IPS-15b (cell line): ENCODE measurements around the gene PCA3.

ENCODE experiments used
- H3K27me3 ChIP-seq: one replicate; pipeline ENCODE4 v1.6.1; 2013; ENCODE audit warnings: low read length; ENCODE audit not compliant: control insufficient read depth, insufficient read depth
- H3K36me3 ChIP-seq: one replicate; pipeline ENCODE4 v1.6.1; 2013; ENCODE audit warnings: low read length; ENCODE audit not compliant: control insufficient read depth, insufficient read depth
- H3K4me1 ChIP-seq: one replicate; pipeline ENCODE4 v1.6.1; 2013; ENCODE audit warnings: mild to moderate bottlenecking, low read length; ENCODE audit not compliant: control insufficient read depth, insufficient read depth
- H3K4me3 ChIP-seq: one replicate; pipeline ENCODE4 v1.5.1; 2013; ENCODE audit warnings: low read depth, low read length
- H3K9ac ChIP-seq: one replicate; pipeline ENCODE4 v1.6.1; 2013; ENCODE audit warnings: low read depth, mild to moderate bottlenecking, low read length
- H3K9me3 ChIP-seq: one replicate; pipeline ENCODE4 v1.6.1; 2013; ENCODE audit warnings: mild to moderate bottlenecking, low read length; ENCODE audit not compliant: control insufficient read depth, insufficient read depth

PCA3 gene

DNA sequence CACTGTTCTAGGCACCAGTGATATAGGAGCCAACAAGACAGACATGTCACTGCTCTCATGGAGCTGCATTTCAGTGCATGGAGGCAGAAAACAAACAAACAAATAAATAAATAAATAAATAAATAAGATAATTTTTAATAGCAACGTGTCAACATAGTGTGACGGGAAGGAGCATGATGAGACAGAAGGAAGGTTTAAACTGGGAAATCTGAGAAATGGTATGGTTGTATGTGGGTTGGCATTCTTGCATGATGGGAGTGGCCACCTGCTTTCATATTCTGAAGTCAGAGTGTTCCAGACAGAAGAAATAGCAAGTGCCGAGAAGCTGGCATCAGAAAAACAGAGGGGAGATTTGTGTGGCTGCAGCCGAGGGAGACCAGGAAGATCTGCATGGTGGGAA is at the start of gene PCA3:
PCA3 (plus strand) TSS at position 301 of the 400 bp plus-strand sequence.
- Histone ChIP-seq H3K4me1 (no peaks in the 10 kb centered on the region), H3K9me3 (no peaks in the 10 kb centered on the region), H3K9ac (no peak within 1 kb of the TSS), H3K4me3 (no peak within 1 kb of the TSS), H3K27me3 (no peaks in the 10 kb centered on the region), H3K36me3 (no peaks in the 10 kb centered on the region)

DNA sequence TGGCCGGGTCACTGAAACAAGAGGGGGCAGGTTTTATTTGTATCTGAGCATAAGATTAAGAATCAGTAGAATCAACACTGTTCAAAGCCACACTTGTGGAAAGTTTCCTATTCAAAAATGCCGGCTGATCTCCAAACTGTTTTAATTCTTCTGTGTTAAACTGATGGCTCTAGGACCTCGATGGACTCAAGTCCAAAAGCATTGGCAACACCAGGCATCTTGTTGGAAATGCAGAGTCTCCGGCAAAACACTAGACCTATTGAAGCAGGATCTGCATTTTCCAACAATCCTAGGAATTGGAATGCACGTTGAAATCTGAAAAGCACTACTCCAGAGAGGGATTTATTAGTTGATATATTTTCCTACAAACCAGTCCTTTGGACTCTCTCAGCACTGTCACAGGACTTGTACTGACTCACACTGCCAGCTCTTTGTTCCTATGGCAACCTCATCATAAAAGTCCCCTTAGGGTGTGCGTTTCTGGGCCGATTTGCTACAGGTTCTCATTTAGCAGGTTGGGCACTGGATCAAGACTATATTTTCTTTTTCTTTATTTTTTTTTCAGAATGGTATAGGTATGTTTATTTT is 48.1 kb upstream of the PCA3 start:
- Histone ChIP-seq H3K4me3 (no peak overlapping the region), H3K9me3 (no peaks in the 10 kb centered on the region), H3K9ac (no peak overlapping the region), H3K36me3 (no peaks in the 10 kb centered on the region), H3K27me3 (no peaks in the 10 kb centered on the region), H3K4me1 (peaks cover 2% of the 10 kb centered on the region)

DNA sequence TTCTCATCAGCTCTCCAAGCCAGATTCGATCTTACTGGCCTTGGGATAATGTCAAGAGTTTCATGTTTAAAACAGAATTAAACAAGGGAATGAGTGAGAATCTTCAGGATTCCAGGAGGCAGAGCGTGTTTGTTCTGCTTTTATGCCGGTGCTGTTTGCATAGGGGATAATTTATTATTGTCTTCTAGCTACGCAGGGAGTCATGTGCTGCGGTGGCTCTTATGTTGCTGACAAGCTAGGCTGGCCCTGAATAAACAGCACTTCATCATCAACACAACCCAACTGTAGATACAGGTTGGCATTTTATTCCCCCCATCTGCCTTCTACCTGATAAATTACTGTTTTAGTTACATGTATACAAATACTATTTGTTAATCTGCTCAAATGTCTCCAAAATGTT is 47.1 kb upstream of the PCA3 start:
- Histone ChIP-seq H3K4me1 (peaks cover 2% of the 10 kb centered on the region), H3K4me3 (no peak overlapping the region), H3K9me3 (no peaks in the 10 kb centered on the region), H3K27me3 (no peaks in the 10 kb centered on the region), H3K9ac (no peak overlapping the region), H3K36me3 (no peaks in the 10 kb centered on the region)

DNA sequence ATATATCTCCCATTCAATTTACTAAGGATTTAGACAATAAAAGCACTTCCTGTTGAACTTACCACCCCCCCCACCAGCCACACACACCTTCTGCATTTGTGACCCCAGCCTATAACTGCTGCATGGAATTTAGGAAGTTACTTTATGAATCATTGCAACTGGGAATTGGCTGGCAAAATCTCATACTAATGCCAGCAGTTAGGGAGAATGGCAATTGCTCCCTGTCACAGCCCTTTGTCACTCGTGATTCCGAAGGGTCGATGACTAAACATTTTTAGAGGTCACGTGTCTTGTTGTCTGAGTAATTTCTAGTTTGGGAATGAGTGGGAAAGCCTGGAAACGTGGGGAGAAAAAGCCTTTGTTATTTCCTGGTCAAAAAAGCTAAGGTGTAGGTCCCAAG is 46.6 kb upstream of the PCA3 start:
- Histone ChIP-seq H3K36me3 (no peaks in the 10 kb centered on the region), H3K9me3 (no peaks in the 10 kb centered on the region), H3K27me3 (no peaks in the 10 kb centered on the region), H3K4me3 (no peak overlapping the region), H3K9ac (no peak overlapping the region), H3K4me1 (peaks cover 2% of the 10 kb centered on the region)

DNA sequence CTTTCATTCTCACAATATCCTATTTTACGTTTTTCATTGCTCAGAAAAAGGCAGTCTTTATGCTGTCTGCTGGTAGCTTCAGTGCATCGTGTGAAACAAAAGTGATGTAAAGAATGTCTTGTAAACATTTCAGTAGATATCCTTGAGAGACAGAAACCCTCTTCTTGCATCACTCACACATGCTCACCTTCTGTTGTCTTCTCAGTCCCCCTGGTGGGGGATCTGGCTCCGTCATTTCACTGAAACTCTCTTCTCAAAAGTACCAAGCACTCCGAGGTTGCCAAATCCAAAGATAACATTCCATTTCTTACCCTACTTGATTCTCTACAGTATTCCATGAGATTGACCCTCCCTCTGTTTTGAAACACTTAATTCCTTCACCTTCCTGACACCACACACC is 46.1 kb upstream of the PCA3 start:
- Histone ChIP-seq H3K36me3 (no peaks in the 10 kb centered on the region), H3K4me3 (no peak overlapping the region), H3K4me1 (peaks cover 2% of the 10 kb centered on the region), H3K27me3 (no peaks in the 10 kb centered on the region), H3K9ac (no peak overlapping the region), H3K9me3 (no peaks in the 10 kb centered on the region)

DNA sequence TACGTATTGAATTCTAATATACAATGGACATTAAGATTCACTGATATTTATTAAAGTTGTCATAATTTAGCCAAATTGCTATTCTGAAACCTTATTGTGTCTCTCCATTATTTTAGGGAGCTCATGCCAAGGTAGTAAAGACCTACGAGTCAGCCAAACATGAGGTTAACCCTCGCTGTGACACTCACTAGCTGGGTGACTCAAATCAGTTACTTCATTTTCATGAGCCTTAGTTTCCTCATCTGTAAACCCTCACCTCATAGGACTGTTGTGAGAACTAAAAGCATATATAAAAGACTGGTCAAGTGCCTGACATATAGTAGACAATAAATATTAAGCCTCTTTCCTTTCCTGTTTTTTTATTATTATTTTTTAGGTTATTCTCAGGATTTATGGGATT is 44.0 kb upstream of the PCA3 start:
- H3K36me3 ChIP-seq: no peaks in the 10 kb centered on the region
- H3K4me3 ChIP-seq: no peak overlapping the region
- H3K9me3 ChIP-seq: no peaks in the 10 kb centered on the region
- peaks cover 2% of the 10 kb centered on the region for H3K4me1 ChIP-seq
- H3K9ac ChIP-seq: no peak overlapping the region
- no peaks in the 10 kb centered on the region for H3K27me3 ChIP-seq

DNA sequence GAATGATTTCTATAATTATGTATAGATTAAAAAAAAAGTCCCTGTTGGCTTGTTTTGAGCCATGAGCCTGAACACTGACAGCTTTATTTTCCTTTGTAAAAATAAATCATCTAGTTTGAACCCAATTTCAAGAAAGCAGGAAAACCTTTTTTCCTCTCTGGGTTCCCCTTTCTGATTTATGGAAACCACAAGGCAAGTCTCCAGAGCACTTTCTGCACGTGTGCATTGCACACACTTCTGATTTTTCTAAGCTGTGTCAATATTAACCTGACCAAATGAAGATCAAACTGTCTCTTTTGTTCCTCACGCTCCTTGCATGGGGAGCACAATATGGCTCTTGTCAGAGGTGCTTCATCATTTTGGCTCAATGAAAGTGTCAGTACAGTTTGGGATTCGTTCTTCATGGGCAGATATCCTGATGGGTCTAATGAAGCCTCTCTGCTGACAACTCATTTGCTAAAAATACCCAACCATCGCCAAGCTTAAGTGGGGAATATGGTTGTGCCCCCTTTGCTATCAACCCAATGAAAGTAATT is 39.2 kb upstream of the PCA3 start:
- H3K4me3 ChIP-seq: no peak overlapping the region
- no peaks in the 10 kb centered on the region for H3K4me1 ChIP-seq

DNA sequence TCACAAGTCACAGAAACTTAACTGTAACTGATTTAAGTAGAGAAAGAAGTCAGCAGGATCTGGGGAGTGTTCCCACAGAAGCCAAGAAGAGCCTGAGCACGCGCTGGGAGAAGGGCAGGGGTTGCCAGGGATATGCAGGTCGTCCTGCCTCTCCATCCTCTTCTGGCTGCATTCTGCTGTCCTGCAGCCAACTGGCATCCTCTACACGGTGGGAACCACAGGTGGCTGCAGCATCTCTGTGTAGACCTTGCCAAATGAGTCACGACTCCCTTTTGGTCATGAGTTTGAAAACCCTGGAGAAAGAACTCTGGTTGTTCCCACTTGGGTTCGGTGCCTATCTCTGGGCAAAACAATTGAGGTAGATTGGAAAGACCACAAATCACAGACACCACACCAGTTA is 38.4 kb upstream of the PCA3 start:
- no peaks in the 10 kb centered on the region for H3K4me1 ChIP-seq
- no peaks in the 10 kb centered on the region for H3K9me3 ChIP-seq
- H3K9ac ChIP-seq: no peak overlapping the region
- H3K4me3 ChIP-seq: no peak overlapping the region
- H3K27me3 ChIP-seq: no peaks in the 10 kb centered on the region
- H3K36me3 ChIP-seq: no peaks in the 10 kb centered on the region

More for the DNA sequence above, 39.2 kb upstream of the PCA3 start:
- H3K27me3 ChIP-seq: no peaks in the 10 kb centered on the region
- no peaks in the 10 kb centered on the region for H3K36me3 ChIP-seq
- H3K9ac ChIP-seq: no peak overlapping the region
- H3K9me3 ChIP-seq: no peaks in the 10 kb centered on the region

DNA sequence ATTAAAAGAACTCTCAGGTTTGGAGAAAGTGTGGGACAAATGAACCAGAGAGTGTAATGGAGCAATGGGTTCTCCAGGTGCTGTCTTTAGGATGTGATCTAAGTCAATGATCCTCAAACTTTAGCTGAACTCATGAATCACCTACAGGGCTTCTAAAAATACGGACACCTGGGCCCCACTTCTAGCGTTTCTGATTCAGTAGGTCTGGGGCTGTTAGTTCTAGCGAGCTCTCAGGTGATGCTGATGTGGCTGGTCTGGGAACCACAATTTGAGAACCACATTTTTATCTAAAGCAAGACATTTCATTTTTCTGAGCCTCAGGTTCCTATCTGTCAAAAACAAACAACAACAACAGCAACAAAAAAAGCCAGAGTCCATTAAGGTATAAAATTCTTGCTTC is 35.1 kb upstream of the PCA3 start:
- Histone ChIP-seq H3K36me3 (no peaks in the 10 kb centered on the region), H3K4me3 (no peak overlapping the region), H3K4me1 (no peaks in the 10 kb centered on the region), H3K9me3 (no peaks in the 10 kb centered on the region), H3K9ac (no peak overlapping the region), H3K27me3 (no peaks in the 10 kb centered on the region)

DNA sequence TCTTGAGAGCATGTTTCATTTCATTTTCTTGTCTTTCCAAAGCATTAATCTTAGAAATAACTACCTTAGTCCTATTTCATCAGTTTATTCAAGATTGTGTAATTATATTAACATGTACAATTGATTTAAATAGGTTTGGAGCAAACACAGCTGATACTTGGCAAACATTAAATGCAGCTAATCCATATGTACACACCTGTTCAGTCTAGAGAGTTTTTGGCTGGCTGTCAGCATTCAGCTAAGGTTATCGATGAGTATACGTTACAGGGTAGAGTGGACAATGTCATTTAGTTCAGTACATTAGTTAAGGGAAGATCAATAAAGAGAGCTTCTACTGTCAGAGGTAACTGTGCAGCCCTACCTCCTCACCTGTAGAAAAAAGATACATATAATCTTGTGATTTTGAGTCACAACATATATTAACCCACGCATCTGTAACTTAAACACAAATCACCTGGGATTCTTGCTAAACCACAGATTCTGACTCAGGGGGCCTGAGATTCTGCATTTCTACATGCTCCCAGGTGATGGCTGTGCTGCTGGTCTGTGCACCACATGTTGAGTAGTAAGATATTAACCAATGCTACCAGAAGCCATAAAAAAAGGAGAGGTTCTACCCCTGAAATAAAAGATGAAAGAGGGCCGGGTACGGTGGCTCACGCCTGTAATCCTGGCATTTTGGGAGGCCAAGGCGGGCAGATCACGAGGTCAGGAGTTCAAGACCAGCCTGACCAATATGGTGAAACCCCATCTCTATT is 34.1 kb upstream of the PCA3 start:
- H3K9ac ChIP-seq: no peak overlapping the region
- no peaks in the 10 kb centered on the region for H3K9me3 ChIP-seq
- H3K4me3 ChIP-seq: no peak overlapping the region
- H3K4me1 ChIP-seq: no peaks in the 10 kb centered on the region
- H3K36me3 ChIP-seq: no peaks in the 10 kb centered on the region
- H3K27me3 ChIP-seq: no peaks in the 10 kb centered on the region

DNA sequence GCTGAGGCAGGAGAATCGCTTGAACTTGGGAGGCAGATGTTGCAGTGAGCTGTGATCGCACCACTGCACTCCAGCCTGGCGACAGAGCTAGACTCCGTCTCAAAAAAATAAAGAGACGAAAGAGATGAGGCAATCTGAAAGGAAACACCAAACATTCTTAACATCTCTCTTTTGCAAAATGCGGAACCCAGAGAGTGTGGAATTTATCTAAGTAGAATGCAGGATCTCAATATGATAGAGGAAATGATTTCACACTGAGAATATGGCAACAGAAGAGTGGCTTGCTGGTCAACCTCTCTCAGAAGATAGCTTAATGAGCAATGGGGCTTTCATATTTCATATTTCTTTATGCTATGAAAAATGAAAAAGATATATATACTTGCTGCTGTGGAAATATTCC is 33.4 kb upstream of the PCA3 start:
- H3K9ac ChIP-seq: no peak overlapping the region
- H3K36me3 ChIP-seq: no peaks in the 10 kb centered on the region
- no peak overlapping the region for H3K4me3 ChIP-seq
- H3K27me3 ChIP-seq: no peaks in the 10 kb centered on the region
- H3K9me3 ChIP-seq: no peaks in the 10 kb centered on the region
- no peaks in the 10 kb centered on the region for H3K4me1 ChIP-seq

DNA sequence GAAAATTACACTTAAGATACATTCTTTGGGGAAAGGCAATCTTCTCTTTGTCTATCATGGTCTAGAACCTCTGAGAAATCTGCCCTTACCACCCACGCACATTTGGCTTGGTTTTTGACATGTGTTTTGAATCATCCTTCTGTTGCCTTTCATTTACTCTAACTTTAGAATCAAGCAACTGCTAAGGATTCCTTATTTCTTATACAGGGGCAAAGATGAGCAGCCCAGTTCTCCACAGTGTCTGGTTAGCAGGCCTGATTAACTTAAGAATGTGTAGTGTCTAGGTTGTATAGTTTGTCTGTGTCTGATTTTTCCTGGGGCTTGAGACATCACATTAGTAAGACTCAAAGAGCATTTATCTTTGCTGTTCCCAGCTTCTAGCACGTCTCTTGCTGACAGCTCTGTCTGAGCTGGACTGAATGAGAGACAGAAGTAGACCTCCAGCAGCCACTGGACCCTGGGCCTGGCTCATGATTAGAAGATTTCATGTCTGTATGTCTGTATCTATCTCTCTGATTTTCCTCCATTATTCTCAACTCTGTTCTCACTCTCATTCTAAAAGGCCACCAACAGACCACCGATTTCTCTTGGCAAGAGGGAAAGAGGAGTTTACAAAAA is 31.8 kb upstream of the PCA3 start:
- H3K9me3 ChIP-seq: no peaks in the 10 kb centered on the region
- no peaks in the 10 kb centered on the region for H3K4me1 ChIP-seq
- H3K27me3 ChIP-seq: no peaks in the 10 kb centered on the region
- H3K36me3 ChIP-seq: no peaks in the 10 kb centered on the region
- no peak overlapping the region for H3K4me3 ChIP-seq
- H3K9ac ChIP-seq: no peak overlapping the region
